HG03558 (cell line): ENCODE results near the gene DSTYK.
"Not testable (repeated sequence)": the region's sequence is repeated elsewhere in the genome, so short reads cannot be mapped to it uniquely, and the experiment has no call there.

Experiments used
- ATAC-seq: cut with Tn5 transposase; IDR thresholded peaks from one replicate; pipeline ENCODE4 v1.9.1; 2021; ENCODE audit warnings: moderate number of reproducible peaks; ENCODE audit not compliant: unreplicated experiment; ENCODE audit errors: extremely low read depth

The DSTYK gene

GRCh38 chr1:205182930-205183329, 28.6 kb downstream of the DSTYK start:
- ATAC-seq: no peak

GRCh38 chr1:205180331-205180730, 31.2 kb downstream of the DSTYK start:
- ATAC-seq: not testable (repeated sequence)

GRCh38 chr1:205179842-205180241, 31.7 kb downstream of the DSTYK start:
- no peak for ATAC-seq

DNA sequence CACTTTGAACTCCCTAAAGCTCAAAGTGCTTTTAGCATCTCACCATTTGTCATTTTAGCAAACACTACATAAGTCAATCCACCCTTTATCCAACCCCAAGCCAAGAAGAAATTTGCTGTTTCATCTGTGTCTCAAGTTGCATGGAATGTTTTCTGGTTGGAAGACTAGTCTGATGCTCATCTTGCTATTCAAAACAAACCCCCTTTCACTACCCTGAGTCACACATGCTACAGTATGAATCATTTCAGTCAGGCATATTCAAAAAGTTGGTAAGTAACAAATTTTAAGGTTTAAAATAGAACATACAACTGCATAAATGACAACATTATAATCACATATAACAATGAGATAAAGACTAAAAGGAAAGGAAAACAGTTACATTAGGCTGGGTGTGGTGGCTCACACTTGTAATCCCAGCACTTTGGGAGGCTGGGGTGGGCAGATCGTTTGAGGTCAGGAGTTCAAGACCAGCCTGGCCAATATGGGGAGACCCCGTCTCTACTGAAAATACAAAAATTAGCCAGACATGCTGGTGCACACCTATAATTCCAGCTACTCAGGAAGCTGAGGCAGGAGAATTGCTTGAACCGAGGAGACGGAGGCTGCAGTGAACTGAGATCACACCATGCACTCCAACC, 38.7 kb downstream of the DSTYK start:
- no peak for ATAC-seq

DNA sequence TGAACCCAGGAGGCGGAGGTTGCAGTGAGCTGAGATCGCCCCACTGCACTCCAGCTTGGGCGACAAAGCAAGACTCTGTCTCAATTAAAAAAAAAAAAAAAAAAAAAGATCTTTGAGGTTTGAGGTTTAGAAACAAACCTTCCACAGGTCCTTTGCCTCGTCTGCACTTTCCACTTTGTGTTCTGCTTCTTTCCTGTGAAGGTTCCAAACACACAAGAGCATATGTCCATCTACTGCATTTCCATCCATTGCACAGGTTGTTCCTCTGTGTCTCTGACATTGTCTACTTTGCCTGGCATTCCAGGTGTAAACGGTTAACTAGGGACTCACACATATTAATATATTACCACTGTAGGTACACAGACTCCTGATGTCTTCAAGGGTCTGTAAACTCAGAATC, 40.1 kb downstream of the DSTYK start:
- no peak for ATAC-seq

DNA sequence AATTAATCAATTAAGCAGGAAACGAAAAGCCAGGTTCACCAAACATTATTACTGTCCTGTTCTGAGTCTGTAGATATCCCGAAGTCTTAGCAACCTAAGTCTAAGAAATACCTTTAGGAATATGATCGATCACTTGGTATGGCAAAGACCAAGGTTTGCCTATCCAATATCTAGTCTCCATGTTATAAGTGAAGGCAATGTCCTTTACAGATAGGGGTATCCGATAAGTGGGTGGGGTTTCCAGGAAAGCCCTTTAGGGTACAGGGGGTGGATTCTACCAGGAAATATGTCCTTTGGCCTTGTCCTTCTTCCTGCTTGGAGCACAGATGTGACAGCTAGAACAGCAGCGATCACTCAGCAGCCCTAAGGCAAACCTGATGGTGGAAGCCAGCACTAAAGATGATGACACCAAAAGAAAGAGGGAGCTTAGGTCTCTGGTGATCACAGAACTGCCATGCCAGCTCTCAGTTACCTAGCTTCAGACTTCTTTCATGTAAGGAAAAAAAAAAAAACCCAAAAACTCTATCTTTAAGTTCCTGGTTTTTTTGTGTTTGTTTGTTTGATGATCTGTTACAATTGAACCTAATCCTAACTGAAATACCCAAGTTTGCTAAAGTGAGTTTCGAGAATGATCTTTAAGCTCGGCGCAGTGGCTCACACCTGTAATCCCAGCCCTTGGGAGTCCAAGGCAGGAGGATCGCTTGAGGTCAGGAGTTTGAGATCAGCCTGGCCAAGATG, 40.8 kb downstream of the DSTYK start:
- ATAC-seq: no peak

DNA sequence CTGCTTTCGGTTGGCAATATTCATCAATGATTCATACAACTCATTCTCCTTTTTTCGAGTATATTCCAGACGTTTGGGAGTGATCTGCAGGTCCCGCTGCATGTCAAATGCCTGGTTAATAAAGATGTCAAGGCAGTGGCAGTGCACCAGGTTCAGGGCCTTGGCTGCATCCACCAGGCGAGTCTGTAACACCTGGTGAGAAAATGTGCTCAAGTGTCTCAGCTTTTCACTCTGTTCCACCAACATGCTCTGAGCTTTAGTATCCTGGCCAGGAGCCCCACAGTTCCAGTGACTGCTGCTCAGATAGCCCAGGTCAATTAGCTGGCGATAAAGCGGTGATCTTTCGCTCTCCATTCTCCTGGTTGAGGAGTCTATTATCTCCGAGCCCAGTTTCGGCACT, 42.3 kb downstream of the DSTYK start:
- ATAC-seq: no peak

DNA sequence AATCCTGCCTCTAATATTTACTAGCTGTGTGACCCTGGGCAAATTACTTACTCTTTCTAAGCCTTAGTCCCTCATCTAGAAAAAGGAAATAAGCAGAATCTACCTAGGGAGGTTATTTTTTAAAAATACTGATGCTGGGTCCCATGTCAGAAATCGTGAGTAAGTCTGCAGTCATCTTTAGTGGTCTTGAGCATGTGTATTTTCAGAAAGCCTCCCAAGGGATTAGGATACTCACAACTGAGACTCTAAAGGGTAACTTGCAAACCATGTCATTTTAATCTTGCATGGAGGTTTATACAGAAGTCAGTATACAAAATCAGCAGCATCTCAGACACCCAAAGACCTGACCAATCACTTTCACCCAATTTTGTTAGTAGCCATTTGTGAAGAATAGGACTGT, 43.2 kb downstream of the DSTYK start:
- no peak for ATAC-seq

DNA sequence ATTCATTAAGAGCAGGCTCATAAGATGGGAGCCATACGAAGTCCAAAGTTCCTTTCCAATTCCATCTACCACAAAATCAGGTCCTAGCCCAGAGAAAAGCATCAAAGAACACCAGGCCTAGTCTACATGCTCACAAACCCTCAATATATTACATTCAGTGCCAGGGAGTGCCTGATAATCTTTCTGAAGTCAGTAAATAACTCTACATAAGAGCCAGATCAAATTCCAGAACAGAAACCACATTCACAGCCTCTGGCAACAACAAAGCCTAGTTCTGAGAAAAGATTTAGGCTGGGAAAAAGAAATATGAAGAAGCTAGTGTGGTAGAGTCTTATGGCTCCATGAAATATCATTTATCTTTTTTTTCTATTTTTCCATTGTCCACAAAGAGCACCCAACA, 49.2 kb downstream of the DSTYK start:
- ATAC-seq: no peak

- ATAC-seq: no peak
Observed at GRCh38 chr1:205161076-205161475, 50.4 kb downstream of the DSTYK start.

DNA sequence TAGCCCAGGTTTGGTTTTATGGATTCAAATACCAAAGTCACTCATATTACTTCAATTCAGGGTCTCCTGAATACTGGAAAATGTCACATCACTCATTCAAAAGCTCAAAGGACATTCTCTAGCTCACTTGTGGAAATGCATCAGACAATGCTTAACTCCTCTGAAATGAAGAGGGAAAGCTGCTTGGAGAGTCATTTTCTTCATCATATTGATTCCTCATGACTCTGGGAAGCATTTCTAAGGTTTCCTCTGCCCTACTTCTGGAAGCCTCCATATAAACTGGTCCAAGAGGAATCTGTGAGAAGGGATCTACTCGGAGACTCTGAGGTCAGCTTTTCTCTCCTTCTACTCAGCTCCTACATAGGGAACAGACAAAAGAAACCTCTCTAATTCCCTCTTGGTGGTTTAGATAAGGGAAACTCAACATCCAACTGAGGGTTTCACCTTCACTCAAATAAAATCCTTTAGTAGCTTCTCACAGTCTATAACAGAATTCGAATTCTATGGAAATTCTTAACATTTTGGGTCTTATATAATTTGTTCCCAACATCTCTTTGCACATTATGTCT, 53.4 kb downstream of the DSTYK start:
- no peak for ATAC-seq

DNA sequence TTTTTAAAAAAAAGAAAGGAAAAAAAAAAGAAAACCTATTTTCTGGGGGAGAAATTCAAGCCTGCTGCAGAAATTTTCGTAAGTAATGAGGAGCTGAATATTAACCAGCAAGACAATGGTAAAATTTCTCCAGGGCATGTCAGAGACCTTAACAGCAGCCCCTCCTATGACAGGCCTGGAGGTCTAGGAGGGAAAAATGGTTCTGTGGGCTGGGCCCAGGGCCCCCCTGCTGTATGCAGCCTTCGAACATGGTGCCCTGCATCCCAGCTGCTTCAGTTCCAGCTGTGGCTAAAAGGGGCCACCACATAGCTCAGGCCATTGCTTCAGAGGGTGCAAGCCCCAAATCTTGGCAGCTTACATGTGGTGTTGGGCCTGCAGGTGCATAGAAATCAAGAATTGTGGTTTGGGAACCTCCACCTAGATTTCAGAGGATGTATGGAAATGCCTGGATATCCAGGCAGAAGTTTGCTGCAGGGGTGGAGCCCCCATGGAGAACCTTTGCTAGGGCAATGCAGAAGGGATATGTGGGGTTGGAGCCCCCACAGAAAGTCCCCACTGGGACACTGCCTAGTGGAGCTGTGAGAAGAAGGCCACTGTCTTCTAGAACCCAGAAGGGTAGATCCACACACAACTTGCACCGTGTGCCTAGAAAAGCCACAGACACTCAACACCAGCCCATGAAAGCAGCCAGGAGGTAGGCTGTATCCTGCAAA, 55.7 kb downstream of the DSTYK start:
- ATAC-seq: not testable (repeated sequence)

GRCh38 chr1:205152505-205152904, 59.0 kb downstream of the DSTYK start:
- ATAC-seq: no peak

DNA sequence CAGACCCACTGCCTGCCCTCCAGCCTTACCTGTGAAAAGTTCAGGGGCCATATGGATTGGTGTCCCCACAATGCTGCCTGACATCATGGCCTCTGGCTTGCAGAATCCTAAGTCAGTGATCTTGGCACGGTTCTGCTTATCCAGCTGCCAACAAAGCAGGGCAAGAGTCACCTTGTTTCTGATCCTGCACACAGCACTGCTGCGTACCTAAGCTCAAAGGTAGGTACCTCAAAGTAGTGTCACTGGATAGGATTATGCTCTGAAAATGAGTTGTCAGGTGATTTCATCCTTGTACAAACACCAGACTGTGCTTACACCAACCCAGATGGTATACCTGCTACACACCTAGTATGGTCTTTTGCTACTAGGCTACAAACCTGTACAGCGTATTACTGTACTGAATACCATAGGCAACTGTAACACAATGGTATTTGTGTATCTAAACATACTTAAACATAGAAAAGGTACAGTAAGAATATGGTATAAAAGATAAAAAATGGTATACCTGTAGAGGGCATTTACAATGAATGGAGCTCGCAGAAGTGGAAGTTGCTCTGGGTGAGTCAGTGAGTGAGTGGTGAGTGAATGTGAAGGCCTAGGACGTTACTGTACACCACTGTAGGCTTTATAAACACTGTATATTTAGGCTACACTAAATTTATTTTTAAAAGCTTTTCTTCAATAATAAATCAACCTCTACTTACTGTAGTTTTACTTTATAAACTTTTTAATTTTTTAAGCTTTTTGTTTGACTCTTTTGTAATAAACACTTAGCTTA, 60.7 kb downstream of the DSTYK start:
- ATAC-seq: no peak

- no peak for ATAC-seq
Observed at GRCh38 chr1:205147191-205147835, 64.2 kb downstream of the DSTYK start.

DNA sequence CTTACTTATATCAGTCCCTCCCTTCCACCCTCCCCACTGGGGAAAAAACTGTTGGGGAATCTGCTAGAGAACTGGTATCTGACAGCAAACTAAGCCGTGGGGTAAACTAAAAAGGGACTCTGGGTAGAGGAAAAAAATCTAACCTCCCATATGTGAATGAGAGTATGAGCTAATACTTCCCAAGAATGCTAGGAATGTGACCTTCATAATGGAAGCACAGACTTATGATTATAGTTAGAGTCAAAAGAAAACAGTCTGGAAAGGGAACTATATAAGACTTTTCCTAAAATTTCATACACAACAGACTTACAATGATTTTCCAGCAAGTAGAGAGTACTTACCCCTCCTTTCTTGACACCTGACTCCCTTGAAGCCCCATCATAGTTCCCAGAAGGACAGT, 66.8 kb downstream of the DSTYK start:
- no peak for ATAC-seq

DNA sequence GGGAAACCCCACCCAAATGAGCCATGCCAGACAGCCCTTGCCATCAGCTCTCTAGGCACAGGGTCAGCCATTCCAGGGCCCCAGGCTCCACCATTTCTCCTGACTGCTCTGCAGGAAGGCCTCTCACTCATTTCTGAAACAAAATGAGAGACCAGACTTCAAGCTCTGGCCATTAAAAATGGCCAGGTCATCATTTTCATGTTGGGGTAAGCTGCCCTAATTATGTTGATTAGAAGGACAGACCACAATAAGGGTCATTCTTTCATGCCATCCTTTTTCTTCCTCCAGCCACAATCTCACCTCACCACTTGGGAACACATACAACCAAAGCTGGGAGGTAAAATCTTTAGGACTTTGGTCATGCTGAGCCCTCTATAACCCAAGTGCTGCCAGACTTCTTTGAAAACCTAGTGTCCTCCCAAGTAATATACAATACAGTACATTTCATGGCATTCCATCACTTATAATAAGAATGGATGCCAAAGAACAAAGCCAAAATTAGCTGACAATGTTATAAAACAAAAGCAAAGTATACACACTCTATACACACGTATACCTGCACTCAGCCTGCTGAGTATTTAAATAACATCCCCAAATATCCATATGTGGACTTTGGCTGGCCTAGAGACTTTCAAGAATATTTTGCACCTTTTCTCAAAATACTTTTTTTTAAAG, 67.3 kb downstream of the DSTYK start:
- ATAC-seq: no peak

GRCh38 chr1:205142102-205142469, 69.4 kb downstream of the DSTYK start:
- ATAC-seq: no peak
